ENCODE data around the gene VRK3. TPM values are rescaled to one million over a fixed set of nuclear protein-coding genes. Genes with fewer than 3 reads are reported as not detected.

Gene VRK3
- total RNA-seq, 6 donors from 2014 or later = 28.6 to 82.8 (median 38.4) TPM

DNA sequence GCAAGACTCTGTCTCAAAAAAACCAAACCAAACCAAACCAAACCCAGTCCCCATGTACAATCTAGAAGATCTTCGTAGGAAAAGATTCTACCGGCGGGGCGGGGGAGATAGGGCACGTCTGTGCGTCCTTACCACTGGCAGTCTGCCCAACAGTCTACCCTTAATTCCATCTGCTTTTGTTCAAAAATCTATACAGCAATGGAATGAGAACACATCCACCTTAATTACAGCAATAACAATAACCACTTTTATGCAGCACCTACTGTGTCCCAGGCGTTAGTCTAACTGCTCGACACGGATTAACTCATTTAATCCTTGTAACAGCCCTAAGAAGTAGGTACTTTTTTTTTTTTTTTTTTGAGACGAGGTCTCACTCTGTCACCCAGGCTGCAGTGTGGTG, 98.7 kb downstream of the VRK3 start:
- no peak overlapping the region for H3K27ac ChIP-seq
- DNase-seq (no peak), ATAC-seq (ENCODE audit: low FRiP score in 2 of 2) (no peak)
- no peak overlapping the region for H3K4me3 ChIP-seq
- no peaks in the 10 kb centered on the region for H3K9me3 ChIP-seq
- no peak for TF ChIP-seq POLR2A (IDR thresholded peaks at IDR 0.05)
- no peak for TF ChIP-seq EP300 (IDR thresholded peaks at IDR 0.05)
- TF ChIP-seq, protein P1, sequence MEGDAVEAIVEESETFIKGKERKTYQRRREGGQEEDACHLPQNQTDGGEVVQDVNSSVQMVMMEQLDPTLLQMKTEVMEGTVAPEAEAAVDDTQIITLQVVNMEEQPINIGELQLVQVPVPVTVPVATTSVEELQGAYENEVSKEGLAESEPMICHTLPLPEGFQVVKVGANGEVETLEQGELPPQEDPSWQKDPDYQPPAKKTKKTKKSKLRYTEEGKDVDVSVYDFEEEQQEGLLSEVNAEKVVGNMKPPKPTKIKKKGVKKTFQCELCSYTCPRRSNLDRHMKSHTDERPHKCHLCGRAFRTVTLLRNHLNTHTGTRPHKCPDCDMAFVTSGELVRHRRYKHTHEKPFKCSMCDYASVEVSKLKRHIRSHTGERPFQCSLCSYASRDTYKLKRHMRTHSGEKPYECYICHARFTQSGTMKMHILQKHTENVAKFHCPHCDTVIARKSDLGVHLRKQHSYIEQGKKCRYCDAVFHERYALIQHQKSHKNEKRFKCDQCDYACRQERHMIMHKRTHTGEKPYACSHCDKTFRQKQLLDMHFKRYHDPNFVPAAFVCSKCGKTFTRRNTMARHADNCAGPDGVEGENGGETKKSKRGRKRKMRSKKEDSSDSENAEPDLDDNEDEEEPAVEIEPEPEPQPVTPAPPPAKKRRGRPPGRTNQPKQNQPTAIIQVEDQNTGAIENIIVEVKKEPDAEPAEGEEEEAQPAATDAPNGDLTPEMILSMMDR (IDR thresholded peaks at IDR 0.05) = no peak
- no peak for TF ChIP-seq POLR2AphosphoS5 (IDR thresholded peaks at IDR 0.05)
- H3K36me3 ChIP-seq = peaks cover 0 to 54% (median 41%) of the 10 kb centered on the region in 4 donors
- 90 to 91% methylated on average over 10 of the region's 10 CpGs for WGBS, 2 donors
- peaks cover 25 to 48% (median 27%) of the 10 kb centered on the region in 4 donors for H3K4me1 ChIP-seq
- no peaks in the 10 kb centered on the region for H3K27me3 ChIP-seq

Other genes starting within 250 kb of the VRK3 start
- 10 to 100 TPM; 17.3 to 43.0 (median 22.3) TPM for gene FUZ, start 212.1 kb downstream of the VRK3 start, total RNA-seq
- gene MED25, start 207.1 kb downstream of the VRK3 start, total RNA-seq = 100 to 1,000 TPM in 1 of 6 donors, 10 to 100 TPM in 5; 41.7 to 110 (median 61.2) TPM
- gene PTOV1, start 174.2 kb downstream of the VRK3 start, total RNA-seq = 100 to 1,000 TPM in 3 of 6 donors, 10 to 100 TPM in 3; 60.2 to 136 (median 106) TPM
- gene PNKP, start 157.8 kb downstream of the VRK3 start, total RNA-seq = 100 to 1,000 TPM in 2 of 6 donors, 10 to 100 TPM in 4; 47.6 to 321 (median 88.6) TPM
- gene AKT1S1, start 148.0 kb downstream of the VRK3 start, total RNA-seq = 10 to 100 TPM; 11.8 to 35.5 (median 25.7) TPM
- gene TBC1D17, start 147.7 kb downstream of the VRK3 start, total RNA-seq = 100 to 1,000 TPM in 1 of 6 donors, 10 to 100 TPM in 5; 22.9 to 140 (median 61.2) TPM
- 1 to 10 TPM in 5 of 6 donors, under 1 TPM in 1; 0.44 to 7.3 (median 2.1) TPM for gene IL4I1, start 128.5 kb downstream of the VRK3 start, total RNA-seq
- 10 to 100 TPM; 10.0 to 25.8 (median 15.3) TPM for gene ATF5, start 96.2 kb downstream of the VRK3 start, total RNA-seq
- gene NUP62, start 95.9 kb downstream of the VRK3 start, total RNA-seq = 10 to 100 TPM; 34.7 to 44.4 (median 40.1) TPM
- gene SIGLEC11, start 64.2 kb downstream of the VRK3 start, total RNA-seq = 1 to 10 TPM; 2.0 to 7.3 (median 4.4) TPM
- 10 to 100 TPM in 1 of 6 donors, 1 to 10 TPM in 5; 3.8 to 12.5 (median 6.3) TPM for gene ZNF473, start 633 bp upstream of the VRK3 start, total RNA-seq
- gene IZUMO2, start 137.9 kb upstream of the VRK3 start, total RNA-seq = not detected
- gene MYH14, start 178.2 kb upstream of the VRK3 start, total RNA-seq = 100 to 1,000 TPM; 145 to 351 (median 208) TPM

All from upper lobe of left lung (tissue), 6 donors.